Neural crest cell (in vitro differentiated cells): ENCODE measurements around the gene ANXA2. TPM values are rescaled to one million over a fixed set of nuclear protein-coding genes. Genes with fewer than 3 reads are reported as not detected.

Source experiments
- DNase-seq: peaks from one replicate; pipeline ENCODE4 v3.0.0; 2021; ENCODE audit warnings: low read depth, mixed read lengths, low spot score
- H3K27ac Mint-ChIP-seq: one replicate; pipeline ENCODE4 v1.8.0; 2021; ENCODE audit warnings: mild to moderate bottlenecking, mixed read lengths; ENCODE audit not compliant: unreplicated experiment
- H3K27me3 Mint-ChIP-seq: 2 replicates; pipeline ENCODE4 v1.8.0; 2021; ENCODE audit warnings: low read depth, mild to moderate bottlenecking, mixed read lengths
- H3K36me3 Mint-ChIP-seq: 2 replicates; pipeline ENCODE4 v1.8.0; 2021; ENCODE audit warnings: low read depth, mild to moderate bottlenecking, mixed read lengths
- H3K4me1 Mint-ChIP-seq: 2 replicates; pipeline ENCODE4 v1.8.0; 2021; ENCODE audit warnings: mixed read lengths
- H3K4me3 Mint-ChIP-seq: one replicate; pipeline ENCODE4 v1.8.0; 2021; ENCODE audit warnings: mild to moderate bottlenecking, mixed read lengths
- H3K9me3 Mint-ChIP-seq: 2 replicates; pipeline ENCODE4 v1.8.0; 2021; ENCODE audit warnings: mixed read lengths
- CTCF ChIP-seq: fragments of 200-600 bp; sonication (generic); conservative IDR thresholded peaks from 2 replicates; pipeline ENCODE4 v1.5.0; 2021; ENCODE audit warnings: antibody characterized with exemption, mild to moderate bottlenecking
- total RNA-seq: library from RNA; stranded (reverse); gene quantifications from 2 replicates; pipeline ENCODE4 v1.2.1, GENCODE V29; 2021

Gene ANXA2
- total RNA-seq, 1 donor from 2014 or later = 122 TPM

DNA sequence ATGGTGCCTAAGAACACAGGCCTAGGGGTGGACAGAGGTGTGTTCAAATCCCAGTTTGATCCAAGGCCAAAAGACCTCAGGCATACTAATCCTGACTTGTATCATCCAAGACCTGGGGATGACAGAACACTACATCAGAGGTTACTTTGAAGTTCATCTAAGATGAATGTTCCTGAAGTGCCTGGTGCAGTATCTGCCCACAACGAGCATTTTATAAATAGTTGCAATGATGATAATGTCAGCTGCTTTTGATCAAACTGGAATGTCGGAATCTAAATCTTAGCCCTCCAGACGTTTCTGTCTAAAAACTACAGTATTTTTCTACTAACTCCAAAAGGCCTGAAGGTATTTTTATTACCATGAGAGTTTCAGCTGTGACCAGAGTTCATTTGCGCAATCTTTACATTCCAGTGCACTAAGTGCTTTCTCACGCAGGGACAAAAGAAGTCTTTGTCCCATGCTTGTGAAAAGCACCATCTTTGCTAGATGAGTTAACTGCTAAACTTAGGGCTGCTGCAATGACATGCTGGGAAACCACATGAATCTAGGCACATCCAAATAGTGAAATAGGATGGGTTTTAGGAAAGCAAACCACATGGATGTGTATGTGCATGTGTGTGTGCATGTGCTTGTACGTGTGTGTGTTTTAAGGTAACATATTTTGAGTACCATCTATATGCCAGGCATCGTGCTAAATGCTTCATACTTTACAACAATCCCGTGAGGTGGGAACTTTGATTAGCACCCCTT, 18.1 kb downstream of the ANXA2 start:
- Mint-ChIP-seq H3K4me1 (peaks cover 48% of the 10 kb centered on the region), H3K27me3 (no peaks in the 10 kb centered on the region), H3K9me3 (no peaks in the 10 kb centered on the region), H3K36me3 (no peaks in the 10 kb centered on the region), H3K4me3 (peak overlapping the region; percentile 58), H3K27ac (peak overlapping the region; percentile 79)
- TF ChIP-seq CTCF = no peak
- DNase-seq = no peak

GRCh38 chr15:60379185-60379524, 18.6 kb downstream of the ANXA2 start:
- Mint-ChIP-seq H3K27ac (peak overlapping the region; percentile 36), H3K36me3 (no peaks in the 10 kb centered on the region), H3K4me3 (no peak overlapping the region), H3K9me3 (no peaks in the 10 kb centered on the region), H3K4me1 (peaks cover 54% of the 10 kb centered on the region), H3K27me3 (no peaks in the 10 kb centered on the region)
- no peak for DNase-seq
- TF ChIP-seq CTCF = no peak

DNA sequence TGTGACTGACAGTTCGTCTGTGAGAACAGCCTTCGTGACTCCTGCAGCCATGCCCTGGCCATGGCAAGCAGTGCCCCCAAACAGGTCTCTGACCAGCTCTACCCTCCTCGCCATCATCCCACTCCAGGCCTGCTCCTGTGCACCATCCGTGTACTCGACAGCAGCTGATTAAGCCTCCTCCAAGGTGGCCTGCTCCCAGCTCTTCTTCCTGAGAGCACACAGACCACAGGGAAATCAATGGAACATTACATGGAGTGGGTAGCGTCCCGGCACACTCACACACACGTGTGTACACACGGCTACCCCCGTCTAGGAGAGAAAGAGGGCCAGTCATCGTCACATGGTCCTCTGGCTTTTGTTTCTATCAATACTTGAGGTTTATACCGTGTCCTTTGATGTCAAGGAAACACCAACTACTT, 21.1 kb downstream of the ANXA2 start:
- no peak overlapping the region for H3K27ac Mint-ChIP-seq
- H3K9me3 Mint-ChIP-seq = no peaks in the 10 kb centered on the region
- no peak for TF ChIP-seq CTCF
- H3K4me3 Mint-ChIP-seq = no peak overlapping the region
- H3K27me3 Mint-ChIP-seq = no peaks in the 10 kb centered on the region
- no peaks in the 10 kb centered on the region for H3K36me3 Mint-ChIP-seq
- peaks cover 64% of the 10 kb centered on the region for H3K4me1 Mint-ChIP-seq
- no peak for DNase-seq

DNA sequence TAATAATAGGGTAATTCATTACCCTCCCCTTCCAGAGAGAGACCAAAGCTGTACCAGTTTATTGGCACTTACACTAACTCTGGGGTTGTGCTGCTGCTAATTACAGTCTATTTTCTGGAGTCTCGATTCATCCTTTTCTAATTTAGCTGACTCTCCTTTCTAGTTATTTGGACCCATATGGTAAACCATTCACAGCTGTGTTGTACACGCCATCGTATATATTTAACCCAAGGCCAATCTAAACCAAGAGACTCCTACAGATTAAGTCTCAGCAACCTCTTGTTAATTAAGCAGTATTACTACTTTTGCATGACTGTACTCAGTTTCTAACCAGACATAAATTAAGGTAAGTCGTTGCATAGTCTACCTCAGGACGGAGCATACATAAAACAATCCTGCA, 22.5 kb downstream of the ANXA2 start:
- no peaks in the 10 kb centered on the region for H3K36me3 Mint-ChIP-seq
- peaks cover 66% of the 10 kb centered on the region for H3K4me1 Mint-ChIP-seq
- H3K27me3 Mint-ChIP-seq = no peaks in the 10 kb centered on the region
- no peak for DNase-seq
- no peaks in the 10 kb centered on the region for H3K9me3 Mint-ChIP-seq
- H3K27ac Mint-ChIP-seq = no peak overlapping the region
- no peak for TF ChIP-seq CTCF
- no peak overlapping the region for H3K4me3 Mint-ChIP-seq

- H3K4me1 Mint-ChIP-seq = peaks cover 66% of the 10 kb centered on the region
- no peaks in the 10 kb centered on the region for H3K27me3 Mint-ChIP-seq
- H3K36me3 Mint-ChIP-seq = peaks cover 2% of the 10 kb centered on the region
- H3K27ac Mint-ChIP-seq = peak overlapping the region; percentile 84
- TF ChIP-seq CTCF = no peak
- H3K4me3 Mint-ChIP-seq = peak overlapping the region; percentile 52
- DNase-seq = no peak
- H3K9me3 Mint-ChIP-seq = no peaks in the 10 kb centered on the region
Observed at GRCh38 chr15:60374628-60375081, 23.1 kb downstream of the ANXA2 start.
